ENCODE measurements around the gene NFE2L3. TPM values are rescaled to one million over a fixed set of nuclear protein-coding genes. Genes with fewer than 3 reads are reported as not detected.

NFE2L3 gene
- total and polyA plus RNA-seq, 2 of the 8 experiments (the other 6 are each of a cell fraction or from before 2014, with no cell fraction given): 64.9 to 76.5 TPM

GRCh38 chr7:26112203-26112740 is 39.7 kb upstream of the NFE2L3 start:
- no peaks in the 10 kb centered on the region for H3K23me2 ChIP-seq (ENCODE audit: low read depth, low read length)
- FAIRE-seq: no peak
- no peak for DNase-seq (ENCODE audit: low read depth in 1 of 2, low spot score in 2 of 2)
- H2BK15ac ChIP-seq (ENCODE audit: low read length): no peak overlapping the region
- H3K36me3 ChIP-seq (ENCODE audit: control insufficient read depth in 2 of 4, insufficient read depth in 4 of 4, low read length in 3 of 4): no peaks in the 10 kb centered on the region
- H3K4me3 ChIP-seq (ENCODE audit: extremely low read depth in 1 of 4, insufficient read depth in 2 of 4, low read depth in 3 of 4, low read length in 4 of 4): no peak overlapping the region
- H3K4me2 ChIP-seq (ENCODE audit: insufficient read depth in 1 of 2, low read depth in 2 of 2, low read length in 2 of 2): no peak overlapping the region
- ChIA-PET CTCF (ENCODE audit: partially characterized antibody) (interaction anchor here (0.6 to 3.2 kb wide), 4 partner anchors 17 to 39 kb away, joined by 3 to 9 read pairs (median 4); no protein-coding TSS in a partner anchor), POLR2A (ENCODE audit: partially characterized antibody) (interaction anchor here (0.6 to 1.7 kb wide), 5 partner anchors 9 to 88 kb away, joined by 3 to 5 read pairs (median 4); no protein-coding TSS in a partner anchor)
- H3K79me2 ChIP-seq (ENCODE audit: control insufficient read depth in 1 of 2, insufficient read depth in 2 of 2, low read length in 2 of 2): no peaks in the 10 kb centered on the region
- no peak overlapping the region for H4K8ac ChIP-seq (ENCODE audit: extremely low read depth, insufficient read depth, low read length)
- no peak overlapping the region for H2BK120ac ChIP-seq (replicated peaks; ENCODE audit: low read depth, low read length)
- no peak overlapping the region for H2AK5ac ChIP-seq (ENCODE audit: low read depth, low read length)
- no peak overlapping the region for H4K5ac ChIP-seq (ENCODE audit: insufficient read length, low read depth, low read length)
- H3K27me3 ChIP-seq (replicated peaks in 1 of 4; ENCODE audit: control insufficient read depth in 3 of 4, extremely low read depth in 1 of 4, insufficient read depth in 3 of 4, low read length in 3 of 4): no peaks in the 10 kb centered on the region
- no peak overlapping the region for H3K23ac ChIP-seq (ENCODE audit: insufficient read length)
- no peaks in the 10 kb centered on the region for H3K79me1 ChIP-seq (ENCODE audit: low read depth, low read length)
- H3K56ac ChIP-seq (replicated peaks; ENCODE audit: insufficient read length, low read depth, low read length): no peak overlapping the region
- no peaks in the 10 kb centered on the region for H4K20me1 ChIP-seq (replicated peaks in 1 of 2; ENCODE audit: control insufficient read depth in 1 of 2, insufficient read depth in 2 of 2, low read length in 2 of 2)
- H3K4me1 ChIP-seq (replicated peaks in 1 of 4; ENCODE audit: control insufficient read depth in 3 of 4, insufficient read depth in 4 of 4, low read length in 3 of 4): peaks cover 0 to 4% (median 3%) of the 10 kb centered on the region in 4 experiments; a peak in 4 of 7 replicates
- no peak overlapping the region for H2AFZ ChIP-seq (ENCODE audit: low read length)
- H2BK12ac ChIP-seq (ENCODE audit: low read depth, low read length): no peak overlapping the region
- H4K91ac ChIP-seq (replicated peaks; ENCODE audit: insufficient read length, low read length): no peak overlapping the region
- no peak overlapping the region for H2BK20ac ChIP-seq (ENCODE audit: low read length)
- H3K14ac ChIP-seq (ENCODE audit: insufficient read length): no peak overlapping the region
- H3K9me3 ChIP-seq (ENCODE audit: insufficient read depth in 2 of 2, low read depth in 1 of 2, low read length in 1 of 2): no peaks in the 10 kb centered on the region
- 95% methylated on average over 6 of the region's 6 CpGs; no CpG with 5 or more reads in 1 of the 2 experiments for WGBS, 2 experiments (ENCODE audit: extremely low coverage in 1 of 2, insufficient coverage in 1 of 2, insufficient read length in 1 of 2, insufficient replicate concordance in 2 of 2, low coverage in 1 of 2, low lambda C conversion rate in 2 of 2, missing lambda C conversion rate in 1 of 2)
- H3K27ac ChIP-seq (ENCODE audit: low read depth, low read length): no peak overlapping the region
- H2BK5ac ChIP-seq (ENCODE audit: low read depth, low read length): no peak overlapping the region
- H3K4ac ChIP-seq (replicated peaks; ENCODE audit: insufficient read length, low read depth, low read length): no peak overlapping the region
- H3K18ac ChIP-seq (ENCODE audit: extremely low read depth, low read length): no peak overlapping the region
- H3K9ac ChIP-seq (replicated peaks in 1 of 4; ENCODE audit: extremely low read depth in 1 of 4, low read depth in 3 of 4, low read length in 3 of 4): no peak overlapping the region
